Activated CD8-positive, alpha-beta T cell treated with anti-CD3 and anti-CD28 coated beads for 36 hours (primary cell): ENCODE measurements around the gene UBXN1. TPM values are rescaled to one million over a fixed set of nuclear protein-coding genes. Genes with fewer than 3 reads are reported as not detected.

Experiments
- ATAC-seq: fragments of 200-7000 bp; cut with Tn5 transposase; one replicate; pipeline ENCODE4 v1.10.0; 2021; ENCODE audit warnings: mild to moderate bottlenecking, moderate library complexity
- CTCF ChIA-PET: fragments of 350-600 bp; sonication (Branson Sonifier 250); formaldehyde crosslinking; loops from one replicate; lab custom pipeline; 2021; ENCODE audit warnings: antibody characterized with exemption; lab: Charles Lee
- POLR2A ChIA-PET: fragments of 350-600 bp; sonication (Branson Sonifier 250); formaldehyde crosslinking; loops from one replicate; lab custom pipeline; 2021; ENCODE audit warnings: antibody characterized with exemption; lab: Charles Lee
- DNase-seq: peaks from one replicate; pipeline ENCODE4 v3.0.0-alpha.2; 2020
- H3K27ac Mint-ChIP-seq: one replicate; pipeline ENCODE4 v1.8.0; 2021; ENCODE audit warnings: mild to moderate bottlenecking, mixed read lengths
- H3K27me3 Mint-ChIP-seq: one replicate; pipeline ENCODE4 v1.8.0; 2021; ENCODE audit warnings: mixed read lengths
- H3K36me3 Mint-ChIP-seq: one replicate; pipeline ENCODE4 v1.8.0; 2021; ENCODE audit warnings: low read depth, mixed read lengths
- H3K4me1 Mint-ChIP-seq: one replicate; pipeline ENCODE4 v1.8.0; 2021; ENCODE audit warnings: low read depth, mixed read lengths
- H3K4me3 Mint-ChIP-seq: one replicate; pipeline ENCODE4 v1.8.0; 2021; ENCODE audit warnings: mild to moderate bottlenecking, moderate library complexity, mixed read lengths
- H3K9me3 Mint-ChIP-seq: one replicate; pipeline ENCODE4 v1.8.0; 2021; ENCODE audit warnings: mixed read lengths
- CTCF ChIP-seq: fragments of 200-600 bp; IDR thresholded peaks from one replicate; pipeline ENCODE4 v1.8.0; 2022; ENCODE audit warnings: antibody characterized with exemption, mild to moderate bottlenecking
- intact Hi-C: fragments of 100-400 bp; cut with micrococcal nuclease; formaldehyde crosslinking; loops from one replicate; pipeline ENCODE4 v1.10.0; 2022
- total RNA-seq, 2 experiments: library from RNA; stranded (reverse); gene quantifications; one replicate each; pipeline ENCODE4 v1.2.3, GENCODE V29; 2021

The UBXN1 gene
- total RNA-seq, 2 experiments from 2014 or later: 104 to 120 TPM

DNA sequence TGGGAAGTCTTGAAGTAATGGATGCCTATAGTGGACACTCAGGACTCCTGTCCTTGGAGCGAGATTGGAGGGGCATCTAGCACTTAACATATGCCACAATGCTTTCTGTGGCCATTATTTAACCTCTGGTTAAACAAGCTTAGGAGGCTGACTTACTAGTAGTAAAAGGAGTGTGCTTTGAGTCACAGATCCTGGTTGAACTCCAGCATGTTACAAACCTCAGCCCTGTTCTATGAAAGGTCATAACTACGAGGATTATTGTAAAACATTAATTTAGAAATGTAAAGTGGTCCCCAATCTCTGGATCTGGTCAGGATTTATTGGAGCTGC, 5.7 kb downstream of the UBXN1 start:
- peak overlapping the region; percentile 98 for H3K27ac Mint-ChIP-seq
- intact Hi-C loops: no loop called here
- H3K4me3 Mint-ChIP-seq: peak overlapping the region; percentile 91
- H3K9me3 Mint-ChIP-seq: no peaks in the 10 kb centered on the region
- H3K4me1 Mint-ChIP-seq: peaks cover 43% of the 10 kb centered on the region
- POLR2A ChIA-PET: interaction anchor here (0.7 to 21.7 kb wide), 14 partner anchors 7 to 184 kb away, joined by 3 to 263 read pairs (median 5); partner anchors contain the start of genes B3GAT3, BSCL2, C11orf98 and CSKMT
- DNase-seq (no peak), ATAC-seq (no peak)
- H3K27me3 Mint-ChIP-seq: no peaks in the 10 kb centered on the region
- CTCF ChIA-PET: interaction anchor here (1.0 to 3.9 kb wide), 6 partner anchors 12 to 248 kb away, joined by 3 to 19 read pairs (median 4); partner anchors contain the start of genes TUT1 and ZBTB3
- no peak for TF ChIP-seq CTCF
- H3K36me3 Mint-ChIP-seq: peaks cover 63% of the 10 kb centered on the region

- intact Hi-C loops: no loop called here
- Mint-ChIP-seq H3K4me1 (peaks cover 41% of the 10 kb centered on the region), H3K36me3 (peaks cover 64% of the 10 kb centered on the region), H3K9me3 (no peaks in the 10 kb centered on the region), H3K27ac (peak within 1 kb of the TSS; percentile 98), H3K27me3 (no peaks in the 10 kb centered on the region), H3K4me3 (peak within 1 kb of the TSS; percentile 91)
- CTCF ChIA-PET: interaction anchor here (0.7 to 3.9 kb wide), 12 partner anchors 9 to 247 kb away, joined by 3 to 19 read pairs (median 3); partner anchors contain the start of gene TUT1
- TF ChIP-seq CTCF: no peak
- DNase-seq: peak; percentile 96
- ATAC-seq: peak; percentile 91
- POLR2A ChIA-PET: interaction anchor here (0.8 to 21.7 kb wide), 35 partner anchors 8 to 269 kb away, joined by 3 to 263 read pairs (median 5); partner anchors contain the start of genes B3GAT3, BSCL2, EEF1G and GANAB
Observed at GRCh38 chr11:62671608-62672389, 7.1 kb downstream of the UBXN1 start, which contains the start of the genes LBHD1 and UQCC3. Gene LBHD1, minus strand, starts transcription at chr11:62672267. Its CDS starts 2,236 bp downstream, at chr11:62670031. Gene UQCC3, plus strand, starts transcription at chr11:62671673. Its CDS starts 73 bp downstream, at chr11:62671746.

GRCh38 chr11:62671236-62671607, 7.7 kb downstream of the UBXN1 start:
- no peaks in the 10 kb centered on the region for H3K9me3 Mint-ChIP-seq
- no peak for TF ChIP-seq CTCF
- peaks cover 64% of the 10 kb centered on the region for H3K36me3 Mint-ChIP-seq
- peak overlapping the region; percentile 91 for H3K4me3 Mint-ChIP-seq
- ChIA-PET CTCF (interaction anchor here (0.7 to 3.9 kb wide), 10 partner anchors 10 to 247 kb away, joined by 3 to 19 read pairs (median 4); partner anchors contain the start of gene TUT1), POLR2A (interaction anchor here (0.8 to 21.7 kb wide), 30 partner anchors 8 to 269 kb away, joined by 3 to 263 read pairs (median 7); partner anchors contain the start of genes B3GAT3, BSCL2, EEF1G and GANAB)
- H3K4me1 Mint-ChIP-seq: peaks cover 39% of the 10 kb centered on the region
- H3K27me3 Mint-ChIP-seq: no peaks in the 10 kb centered on the region
- peak; percentile 2 for ATAC-seq
- DNase-seq: no peak
- H3K27ac Mint-ChIP-seq: peak overlapping the region; percentile 98
- intact Hi-C loops: no loop called here

DNA sequence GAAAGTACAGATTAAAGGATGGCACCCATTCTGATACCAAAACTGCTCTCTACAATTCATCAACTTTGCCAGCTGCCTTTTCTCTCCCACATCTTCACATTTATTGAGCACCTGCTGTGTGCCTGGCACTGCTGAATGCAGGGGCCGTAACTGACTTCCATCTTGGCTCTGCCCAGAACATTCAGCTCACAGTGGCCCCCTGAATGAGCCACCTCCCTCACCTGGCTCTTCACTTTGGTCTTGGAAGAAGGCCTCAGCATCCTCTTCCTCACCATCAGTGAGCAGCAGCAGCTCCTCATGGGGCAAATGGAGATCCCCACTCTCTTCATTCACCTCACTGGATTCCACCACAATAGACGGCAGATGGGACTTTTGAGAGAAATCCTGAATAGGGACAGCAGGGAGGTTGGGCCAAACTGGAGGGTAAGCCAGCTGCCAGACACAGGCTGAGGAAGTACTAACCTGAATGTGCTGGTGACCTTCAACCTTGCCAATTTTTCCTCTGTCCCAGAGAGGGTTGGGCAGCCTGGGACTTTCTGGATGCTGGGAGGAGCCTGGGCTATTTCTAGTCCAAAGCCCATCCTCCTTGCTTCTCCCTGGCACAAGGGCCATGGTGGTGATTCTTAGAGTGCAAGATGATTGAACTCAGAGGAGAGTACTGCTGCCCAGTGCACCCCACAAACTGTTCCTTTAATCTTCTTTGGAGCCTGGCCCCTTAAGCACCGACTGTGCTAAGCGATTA, 9.3 kb downstream of the UBXN1 start:
- H3K9me3 Mint-ChIP-seq: no peaks in the 10 kb centered on the region

More for the DNA sequence above, 9.3 kb downstream of the UBXN1 start:
- intact Hi-C loops: loop anchor here (5.0 kb wide), 1 partner anchor 77 kb away; the partner anchor contains the start of gene TUT1
- DNase-seq (no peak), ATAC-seq (no peak)
- peaks cover 70% of the 10 kb centered on the region for H3K36me3 Mint-ChIP-seq
- TF ChIP-seq CTCF: no peak
- ChIA-PET POLR2A (interaction anchor here (0.7 to 21.7 kb wide), 10 partner anchors 10 to 213 kb away, joined by 3 to 263 read pairs (median 16); partner anchors contain the start of genes B3GAT3, GANAB, INTS5 and ROM1), CTCF (interaction anchor here (0.9 to 1.3 kb wide), 5 partner anchors 14 to 117 kb away, joined by 3 to 4 read pairs (median 4); partner anchors contain the start of gene TUT1)
- H3K4me3 Mint-ChIP-seq: peak overlapping the region; percentile 91
- peak overlapping the region; percentile 98 for H3K27ac Mint-ChIP-seq
- H3K4me1 Mint-ChIP-seq: peaks cover 36% of the 10 kb centered on the region
- no peaks in the 10 kb centered on the region for H3K27me3 Mint-ChIP-seq
